ENCODE measurements around the gene AUTS2.

DNA sequence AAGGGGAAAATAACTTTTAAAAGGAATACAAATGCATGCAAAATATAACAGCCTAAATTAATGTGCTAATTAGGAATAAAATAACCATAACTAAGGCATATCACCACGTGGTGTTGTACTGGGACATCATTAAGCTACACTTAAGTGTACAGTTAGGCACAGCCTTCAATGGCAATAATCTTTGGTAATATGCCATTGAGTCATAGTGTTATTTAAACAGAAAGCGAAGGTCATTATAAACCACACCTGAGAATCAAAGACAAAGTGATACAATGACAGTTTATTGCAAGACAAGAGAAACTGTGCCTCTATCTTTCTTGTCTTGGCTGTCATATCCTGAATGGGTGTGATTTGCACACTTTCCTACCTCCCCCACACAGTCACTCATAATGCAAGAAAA lies 30.5 kb upstream of the AUTS2 start:
- no peak for TF ChIP-seq TAF1 (IDR thresholded peaks at IDR 0.05; ENCODE audit: low read depth)
- TF ChIP-seq, protein P1, sequence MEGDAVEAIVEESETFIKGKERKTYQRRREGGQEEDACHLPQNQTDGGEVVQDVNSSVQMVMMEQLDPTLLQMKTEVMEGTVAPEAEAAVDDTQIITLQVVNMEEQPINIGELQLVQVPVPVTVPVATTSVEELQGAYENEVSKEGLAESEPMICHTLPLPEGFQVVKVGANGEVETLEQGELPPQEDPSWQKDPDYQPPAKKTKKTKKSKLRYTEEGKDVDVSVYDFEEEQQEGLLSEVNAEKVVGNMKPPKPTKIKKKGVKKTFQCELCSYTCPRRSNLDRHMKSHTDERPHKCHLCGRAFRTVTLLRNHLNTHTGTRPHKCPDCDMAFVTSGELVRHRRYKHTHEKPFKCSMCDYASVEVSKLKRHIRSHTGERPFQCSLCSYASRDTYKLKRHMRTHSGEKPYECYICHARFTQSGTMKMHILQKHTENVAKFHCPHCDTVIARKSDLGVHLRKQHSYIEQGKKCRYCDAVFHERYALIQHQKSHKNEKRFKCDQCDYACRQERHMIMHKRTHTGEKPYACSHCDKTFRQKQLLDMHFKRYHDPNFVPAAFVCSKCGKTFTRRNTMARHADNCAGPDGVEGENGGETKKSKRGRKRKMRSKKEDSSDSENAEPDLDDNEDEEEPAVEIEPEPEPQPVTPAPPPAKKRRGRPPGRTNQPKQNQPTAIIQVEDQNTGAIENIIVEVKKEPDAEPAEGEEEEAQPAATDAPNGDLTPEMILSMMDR (IDR thresholded peaks at IDR 0.05; ENCODE audit: poor library complexity, severe bottlenecking) = no peak
